GM18951 (cell line): ENCODE measurements around the gene SC5D.

Experiments used
- POLR2A ChIP-seq: IDR thresholded peaks from 4 replicates; pipeline ENCODE4 v1.6.1; 2011; ENCODE audit warnings: mild to moderate bottlenecking; ENCODE audit not compliant: insufficient read length, insufficient read depth; ENCODE audit errors: extremely low read depth
- in situ Hi-C: fragments of 300-500 bp; cut with MboI; formaldehyde crosslinking; loops from one replicate; pipeline ENCODE4 v1.12.0; 2022; ENCODE audit warnings: low sequenced_read_pairs, mixed read lengths, inconsistent platforms; ENCODE audit not compliant: unreplicated experiment

SC5D gene

DNA sequence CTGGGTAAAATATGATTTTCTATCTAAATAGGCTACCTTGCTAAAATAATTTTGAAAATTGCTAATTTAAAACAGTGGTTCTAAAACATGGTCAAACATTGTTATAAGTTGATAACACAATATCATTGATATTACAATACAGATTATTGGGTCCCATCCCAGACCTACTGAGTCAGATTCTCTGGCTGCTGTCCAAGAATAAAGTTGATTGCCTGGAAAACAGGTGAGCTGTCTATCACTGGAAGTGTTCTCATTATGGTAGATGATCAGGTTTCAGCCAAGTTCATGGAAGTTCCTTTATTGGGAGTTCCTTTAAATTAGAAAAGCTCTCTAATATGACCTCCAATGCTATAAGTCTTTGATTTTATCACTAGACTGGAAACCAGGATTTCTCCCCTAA is 52.3 kb downstream of the SC5D start:
- in situ Hi-C loops, result no loop called here

GRCh38 chr11:121347094-121347493 is 54.5 kb downstream of the SC5D start:
- in situ Hi-C loops, result no loop called here
- TF ChIP-seq POLR2A, result no peak

More for the DNA sequence above, 52.3 kb downstream of the SC5D start:
- no peak for TF ChIP-seq POLR2A

- no peak for TF ChIP-seq POLR2A
- in situ Hi-C loops, result no loop called here
These were observed 55.2 kb downstream of the SC5D start for GRCh38 chr11:121347813-121348212.

DNA sequence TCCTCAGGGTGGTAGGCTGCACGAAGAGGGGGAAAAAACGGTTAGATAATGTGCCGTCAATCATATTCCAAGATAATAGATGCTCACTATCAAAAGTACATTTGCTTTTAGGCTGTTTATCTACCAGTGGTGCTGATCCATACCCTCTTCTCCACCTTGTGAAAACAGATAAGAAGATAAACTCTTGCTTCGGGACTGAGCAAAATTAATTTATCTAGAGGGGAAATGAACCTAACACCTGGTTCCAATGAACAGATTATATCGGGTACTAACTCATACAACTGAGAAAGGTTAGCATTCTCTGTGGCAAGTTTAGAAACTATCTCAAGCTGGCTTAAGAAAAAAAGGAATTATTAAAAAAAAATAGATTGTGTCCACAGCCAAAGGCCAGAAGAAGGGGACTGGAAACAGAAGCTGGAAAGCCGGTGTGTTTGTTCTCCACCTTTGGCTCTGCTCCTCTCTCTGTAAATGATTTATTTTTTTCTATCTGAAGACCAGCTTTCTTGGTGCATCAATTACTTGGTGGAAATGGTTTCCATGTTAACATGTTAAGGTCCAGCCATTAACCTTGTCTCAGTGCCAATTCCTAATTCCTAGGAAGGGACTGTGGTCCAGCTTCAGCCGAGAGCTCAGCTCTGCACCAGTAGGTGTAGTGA is 55.8 kb downstream of the SC5D start:
- TF ChIP-seq POLR2A, result no peak
- in situ Hi-C loops, result no loop called here

DNA sequence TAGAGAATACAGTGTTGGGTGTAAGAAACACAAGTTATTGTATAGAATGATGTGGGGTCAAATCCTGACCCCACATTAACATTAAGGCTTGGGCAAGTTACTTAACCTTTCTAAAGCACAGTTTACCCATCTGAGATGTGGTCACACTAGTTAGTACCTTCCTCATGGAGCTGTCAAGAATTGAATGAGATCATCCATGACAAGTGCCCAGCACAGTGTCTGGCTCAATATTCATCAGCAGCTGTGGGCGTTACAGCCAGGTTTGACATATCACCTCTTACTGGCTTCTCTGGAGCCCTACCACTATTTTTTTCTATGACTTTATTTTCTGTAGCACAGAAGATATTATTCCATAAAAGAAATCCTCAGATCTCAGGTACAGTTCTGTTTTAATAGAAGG is 57.2 kb downstream of the SC5D start:
- in situ Hi-C loops, result no loop called here
- no peak for TF ChIP-seq POLR2A

DNA sequence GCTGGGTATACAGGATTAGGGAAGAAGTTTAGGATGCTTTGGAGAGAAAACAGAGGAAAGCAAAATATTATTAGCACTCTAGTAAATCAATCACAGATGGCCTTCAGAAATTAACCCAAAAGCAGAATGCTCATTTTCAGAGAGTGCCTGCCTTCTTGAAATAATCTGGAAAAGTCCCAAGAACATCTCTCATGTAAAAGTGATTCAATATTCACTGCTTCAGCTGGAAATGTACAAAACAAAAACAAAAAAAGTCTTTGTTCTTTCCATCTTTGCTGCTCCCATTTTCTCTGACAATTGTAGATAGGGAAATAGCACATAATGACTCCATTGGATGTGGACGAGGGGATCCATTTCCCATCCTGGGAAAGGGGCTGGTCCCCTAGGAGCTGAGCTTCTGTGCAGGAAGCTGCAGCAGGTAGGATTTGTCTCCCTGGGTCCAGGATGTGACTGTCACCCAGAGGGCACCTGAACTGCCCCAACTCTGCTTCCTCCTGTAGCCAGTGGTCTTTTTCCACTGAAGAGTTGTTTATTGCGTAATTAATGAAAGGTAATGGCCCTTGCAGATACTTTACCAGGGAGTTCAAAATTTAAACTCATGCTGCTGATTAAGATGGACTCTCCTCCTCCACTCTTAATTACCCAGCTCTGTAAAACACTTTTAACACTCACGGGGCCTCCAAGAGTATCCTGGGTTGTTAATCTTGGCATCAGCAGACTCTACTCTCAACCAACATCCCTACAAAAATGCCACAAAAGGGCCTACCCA is 57.9 kb downstream of the SC5D start:
- no peak for TF ChIP-seq POLR2A
- in situ Hi-C loops, result no loop called here

GRCh38 chr11:121351083-121351630 is 58.6 kb downstream of the SC5D start:
- TF ChIP-seq POLR2A, result no peak
- in situ Hi-C loops, result no loop called here

GRCh38 chr11:121352251-121352891 is 59.8 kb downstream of the SC5D start:
- in situ Hi-C loops, result no loop called here
- no peak for TF ChIP-seq POLR2A

DNA sequence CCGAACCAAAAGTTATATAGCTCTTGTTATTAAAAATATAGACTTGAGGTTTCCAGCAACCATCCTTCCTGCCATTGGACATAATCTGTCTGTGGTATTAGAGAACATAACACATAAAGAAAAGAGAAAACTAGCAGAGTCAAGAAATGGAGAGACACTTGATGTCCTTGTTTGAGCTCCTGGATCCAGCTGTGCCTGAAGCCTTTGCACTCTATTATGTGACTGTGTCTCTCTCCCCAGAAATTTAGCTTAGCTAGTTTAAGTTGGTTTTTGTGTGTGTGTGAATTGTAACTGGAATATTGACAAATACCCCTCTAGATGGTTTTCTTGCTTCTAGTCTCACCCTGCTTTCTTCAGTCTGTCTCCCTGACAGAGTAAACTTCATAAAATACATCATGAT is 61.6 kb downstream of the SC5D start:
- no peak for TF ChIP-seq POLR2A

DNA sequence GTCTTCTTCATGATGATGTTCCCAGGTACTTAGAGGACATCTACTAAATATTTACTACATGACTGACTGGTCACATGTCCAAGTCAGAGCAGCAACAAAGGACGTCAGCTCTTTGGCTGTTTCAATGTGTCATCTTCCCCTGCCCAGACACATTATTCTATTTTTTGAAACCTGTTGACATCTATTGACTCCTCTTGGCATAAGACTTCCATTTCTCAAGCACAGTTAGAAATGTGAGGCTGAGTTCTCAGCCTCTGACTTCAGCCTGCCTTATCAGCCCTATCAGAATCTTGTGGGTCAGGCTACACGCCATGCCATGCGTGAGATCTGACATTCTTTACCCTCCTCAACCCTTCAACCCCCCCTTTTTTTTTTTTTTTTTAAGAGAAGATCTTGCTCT is 63.8 kb downstream of the SC5D start:
- TF ChIP-seq POLR2A, result no peak
- in situ Hi-C loops, result no loop called here

More for the DNA sequence above, 61.6 kb downstream of the SC5D start:
- in situ Hi-C loops, result no loop called here
